ENCODE data around the gene CD99. TPM values are rescaled to one million over a fixed set of nuclear protein-coding genes. Genes with fewer than 3 reads are reported as not detected.

CD99 gene
- total and polyA plus RNA-seq, 2 of the 13 experiments (the other 11 are each of a cell fraction or from before 2014, with no cell fraction given) = 78.8 to 111 TPM

DNA sequence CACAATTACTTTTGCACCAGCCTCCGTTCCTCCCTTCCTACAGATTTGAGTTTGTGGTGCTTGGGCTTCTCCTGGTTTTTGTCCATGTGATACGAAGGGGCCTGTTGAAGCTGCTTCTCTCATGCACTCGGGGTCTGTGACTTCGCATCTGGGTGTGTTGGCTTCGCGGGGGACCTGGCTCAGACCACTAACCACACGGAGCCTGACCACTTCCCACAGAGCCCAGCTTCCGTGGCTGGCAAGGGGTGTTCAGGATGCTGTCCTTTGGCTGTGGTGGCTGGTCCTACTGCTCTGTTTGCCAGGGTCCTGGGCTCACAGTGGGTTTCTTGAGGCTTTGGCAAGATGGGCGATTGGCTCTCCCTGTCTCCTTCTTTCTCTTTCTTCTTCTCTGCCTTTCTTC lies 41.0 kb downstream of the CD99 start:
- 88% methylated on average over 9 of the region's 9 CpGs for WGBS (ENCODE audit: low lambda C conversion rate)
- no TSS peak for BruUV-seq (replicated peaks)
- no peak overlapping the region for H3K27ac ChIP-seq (ENCODE audit: extremely low read length, insufficient read depth, low read length)
- in situ Hi-C loops (cut with HindIII; ENCODE audit: extremely low pct_ligation_motif_present, low pct_unique_long_range_greater_than_20kb) = no loop called here
- no peak for ATAC-seq
- ChIA-PET CTCF (ENCODE audit: low intra/inter-chr PET ratio, low total read pairs) (no interaction called here), POLR2A (no interaction called here)
- H3K36me3 ChIP-seq (replicated peaks in 1 of 2; ENCODE audit: control insufficient read depth in 1 of 2, insufficient read depth in 2 of 2, low read length in 2 of 2) = peaks cover 7 to 27% of the 10 kb centered on the region in 2 experiments
- H4K20me1 ChIP-seq (ENCODE audit: insufficient read depth, low read length) = no peaks in the 10 kb centered on the region
- no peaks in the 10 kb centered on the region for H3K27me3 ChIP-seq (ENCODE audit: control insufficient read depth in 1 of 2, insufficient read depth in 2 of 2, low read length in 2 of 2)
- H3K79me2 ChIP-seq (ENCODE audit: insufficient read depth, low read length) = no peaks in the 10 kb centered on the region
- H3K4me2 ChIP-seq (ENCODE audit: low read depth, low read length) = no peak overlapping the region
- no peak overlapping the region for H3K9ac ChIP-seq (ENCODE audit: insufficient read depth, low read depth, low read length)
- TF ChIP-seq ZNF557 (CRISPR knock-in tag; IDR thresholded peaks at IDR 0.05) (no peak), STAG1 (CRISPR knock-in tag; IDR thresholded peaks at IDR 0.05) (no peak), SNAI1 (CRISPR knock-in tag; IDR thresholded peaks at IDR 0.05; ENCODE audit: borderline replicate concordance) (no peak), GZF1 (CRISPR knock-in tag; IDR thresholded peaks at IDR 0.05) (no peak), LRRFIP1 (CRISPR knock-in tag; conservative IDR thresholded peaks at IDR 0.05) (no peak)
- H3K9me3 ChIP-seq (ENCODE audit: low read length) = no peaks in the 10 kb centered on the region
- FAIRE-seq = no peak
- H3K4me1 ChIP-seq (ENCODE audit: insufficient read depth, low read length) = no peaks in the 10 kb centered on the region
- intact Hi-C loops (cut with micrococcal nuclease; ENCODE audit: unreplicated experiment) = no loop called here
- no peak overlapping the region for H3K4me3 ChIP-seq (replicated peaks in 1 of 3; ENCODE audit: insufficient read depth in 1 of 3, low read depth in 2 of 3, low read length in 3 of 3)
- no peak for DNase-seq (ENCODE audit: low spot score)
- H2AFZ ChIP-seq (ENCODE audit: low read length) = no peak overlapping the region

DNA sequence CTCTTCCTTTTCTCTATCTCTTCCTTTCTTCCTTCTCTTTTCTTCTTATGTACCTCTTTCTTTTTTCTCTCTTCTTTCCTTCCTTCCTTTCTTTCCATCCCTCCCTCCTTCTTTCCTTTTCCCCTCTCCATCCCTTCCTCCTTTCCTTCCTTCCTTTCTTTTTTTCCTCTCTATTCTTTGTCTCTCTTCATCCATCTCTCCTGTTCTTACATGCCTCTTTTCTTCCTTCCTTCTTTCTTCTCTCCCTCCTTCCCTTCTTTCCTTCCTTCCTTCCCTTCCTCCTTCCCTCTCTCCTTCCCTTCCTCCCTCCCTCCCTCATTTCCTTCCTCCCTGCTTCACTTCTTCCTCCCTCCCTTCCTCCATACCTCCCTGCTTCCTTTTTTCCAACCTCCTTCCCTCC lies 41.6 kb downstream of the CD99 start:
- in situ Hi-C loops (cut with HindIII; ENCODE audit: extremely low pct_ligation_motif_present, low pct_unique_long_range_greater_than_20kb) (no loop called here), intact Hi-C loops (cut with micrococcal nuclease; ENCODE audit: unreplicated experiment) (no loop called here)
- ChIA-PET CTCF (ENCODE audit: low intra/inter-chr PET ratio, low total read pairs) (no interaction called here), POLR2A (no interaction called here)
- Histone ChIP-seq H3K9ac (ENCODE audit: insufficient read depth, low read depth, low read length) (no peak overlapping the region), H4K20me1 (ENCODE audit: insufficient read depth, low read length) (no peaks in the 10 kb centered on the region), H3K36me3 (replicated peaks in 1 of 2; ENCODE audit: control insufficient read depth in 1 of 2, insufficient read depth in 2 of 2, low read length in 2 of 2) (peaks cover 5 to 28% of the 10 kb centered on the region in 2 experiments), H3K27ac (ENCODE audit: extremely low read length, insufficient read depth, low read length) (no peak overlapping the region), H3K27me3 (ENCODE audit: control insufficient read depth in 1 of 2, insufficient read depth in 2 of 2, low read length in 2 of 2) (no peaks in the 10 kb centered on the region), H3K4me1 (ENCODE audit: insufficient read depth, low read length) (no peaks in the 10 kb centered on the region), H3K9me3 (ENCODE audit: low read length) (no peaks in the 10 kb centered on the region), H3K4me2 (ENCODE audit: low read depth, low read length) (no peak overlapping the region), H2AFZ (ENCODE audit: low read length) (no peak overlapping the region), H3K4me3 (replicated peaks in 1 of 3; ENCODE audit: insufficient read depth in 1 of 3, low read depth in 2 of 3, low read length in 3 of 3) (no peak overlapping the region), H3K79me2 (ENCODE audit: insufficient read depth, low read length) (no peaks in the 10 kb centered on the region)
- BruUV-seq (replicated peaks) = no TSS peak
- ATAC-seq = no peak
- no peak for FAIRE-seq
- no peak for DNase-seq (ENCODE audit: low spot score)
- TF ChIP-seq SATB2 (CRISPR knock-in tag; IDR thresholded peaks at IDR 0.05) = no peak
- no peak for TF ChIP-seq ZNF879 (CRISPR knock-in tag; IDR thresholded peaks at IDR 0.05)
- TF ChIP-seq ZSCAN20 (CRISPR knock-in tag; IDR thresholded peaks at IDR 0.05; ENCODE audit: borderline replicate concordance) = no peak
- no peak for TF ChIP-seq PITX1 (CRISPR knock-in tag; IDR thresholded peaks at IDR 0.05)
- TF ChIP-seq, protein P1, sequence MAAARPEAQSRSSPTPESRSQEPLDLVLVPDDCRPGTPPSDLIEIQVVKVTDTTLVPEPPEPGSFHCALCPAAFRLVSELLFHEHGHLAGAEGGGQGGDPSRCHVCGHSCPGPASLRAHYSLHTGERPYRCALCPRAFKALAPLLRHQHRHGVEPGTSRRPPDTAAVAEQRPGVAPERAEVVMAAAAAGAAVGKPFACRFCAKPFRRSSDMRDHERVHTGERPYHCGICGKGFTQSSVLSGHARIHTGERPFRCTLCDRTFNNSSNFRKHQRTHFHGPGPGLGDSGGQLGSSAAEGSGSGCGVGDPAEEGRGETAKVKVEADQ (CRISPR knock-in tag; IDR thresholded peaks at IDR 0.05; ENCODE audit: borderline replicate concordance) = no peak
- no peak for TF ChIP-seq ZNF280D (CRISPR knock-in tag; IDR thresholded peaks at IDR 0.05)
- TF ChIP-seq PPARG (CRISPR knock-in tag; conservative IDR thresholded peaks at IDR 0.05) = no peak
- TF ChIP-seq, protein P2, sequence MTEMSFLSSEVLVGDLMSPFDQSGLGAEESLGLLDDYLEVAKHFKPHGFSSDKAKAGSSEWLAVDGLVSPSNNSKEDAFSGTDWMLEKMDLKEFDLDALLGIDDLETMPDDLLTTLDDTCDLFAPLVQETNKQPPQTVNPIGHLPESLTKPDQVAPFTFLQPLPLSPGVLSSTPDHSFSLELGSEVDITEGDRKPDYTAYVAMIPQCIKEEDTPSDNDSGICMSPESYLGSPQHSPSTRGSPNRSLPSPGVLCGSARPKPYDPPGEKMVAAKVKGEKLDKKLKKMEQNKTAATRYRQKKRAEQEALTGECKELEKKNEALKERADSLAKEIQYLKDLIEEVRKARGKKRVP (CRISPR knock-in tag; IDR thresholded peaks at IDR 0.05) = no peak

Measured in HepG2 (cell line).